ENCODE data around the gene PGLYRP3.

Gene PGLYRP3

DNA sequence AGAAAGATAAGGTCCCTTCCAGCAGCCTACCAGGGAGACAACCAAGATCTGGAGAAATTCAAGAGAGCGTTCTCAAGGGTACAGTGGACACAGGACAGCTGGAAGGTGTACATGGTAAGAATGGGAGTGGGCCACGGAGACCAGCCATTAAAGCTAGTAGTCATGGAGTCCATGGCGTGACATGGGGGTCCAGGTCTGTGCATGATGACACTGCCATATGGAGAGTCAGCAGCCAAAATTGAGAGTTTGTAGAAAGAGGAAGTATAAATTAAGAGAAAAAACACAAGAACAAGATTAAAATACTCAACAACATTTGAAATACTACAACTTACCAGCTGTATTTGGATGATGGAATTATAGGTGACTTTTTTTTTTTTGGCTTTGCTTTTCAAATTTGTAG is 61.2 kb downstream of the PGLYRP3 start:
- Histone ChIP-seq H3K36me3 (ENCODE audit: control insufficient read depth, insufficient read depth, low read length, severe bottlenecking) (no peaks in the 10 kb centered on the region), H3K4me1 (ENCODE audit: control insufficient read depth, insufficient read depth, low read length) (no peaks in the 10 kb centered on the region), H3K9me3 (ENCODE audit: control insufficient read depth, low read length) (no peaks in the 10 kb centered on the region), H3K4me3 (ENCODE audit: low read length) (no peak overlapping the region), H3K27me3 (replicated peaks; ENCODE audit: control insufficient read depth, insufficient read depth, low read length) (peaks cover 35% of the 10 kb centered on the region), H3K9ac (ENCODE audit: low read length) (no peak overlapping the region)
- no peak for DNase-seq (ENCODE audit: low read depth)

DNA sequence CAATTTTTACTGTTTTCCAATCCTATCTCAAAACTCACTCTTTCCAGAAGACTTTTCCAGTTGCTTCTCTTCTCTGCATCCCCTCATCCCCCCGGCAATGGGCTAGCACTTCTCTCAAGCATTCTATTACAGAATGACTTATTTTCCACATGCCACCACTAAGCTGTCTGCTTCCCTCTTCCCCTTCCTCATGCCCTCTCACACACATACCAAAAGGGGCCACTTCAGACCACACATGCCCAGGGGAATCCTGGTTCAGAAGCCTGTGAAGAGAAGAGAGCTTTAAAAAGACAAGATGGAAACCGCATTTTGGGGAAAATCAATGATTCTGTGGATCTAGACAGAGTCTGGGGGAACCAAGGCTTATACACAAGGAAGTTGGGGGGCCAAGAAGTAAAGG is 61.7 kb downstream of the PGLYRP3 start:
- Histone ChIP-seq H3K4me1 (ENCODE audit: control insufficient read depth, insufficient read depth, low read length) (no peaks in the 10 kb centered on the region), H3K36me3 (ENCODE audit: control insufficient read depth, insufficient read depth, low read length, severe bottlenecking) (no peaks in the 10 kb centered on the region), H3K9ac (ENCODE audit: low read length) (no peak overlapping the region), H3K9me3 (ENCODE audit: control insufficient read depth, low read length) (no peaks in the 10 kb centered on the region), H3K27me3 (replicated peaks; ENCODE audit: control insufficient read depth, insufficient read depth, low read length) (peaks cover 39% of the 10 kb centered on the region), H3K4me3 (ENCODE audit: low read length) (no peak overlapping the region)
- DNase-seq (ENCODE audit: low read depth) = no peak

DNA sequence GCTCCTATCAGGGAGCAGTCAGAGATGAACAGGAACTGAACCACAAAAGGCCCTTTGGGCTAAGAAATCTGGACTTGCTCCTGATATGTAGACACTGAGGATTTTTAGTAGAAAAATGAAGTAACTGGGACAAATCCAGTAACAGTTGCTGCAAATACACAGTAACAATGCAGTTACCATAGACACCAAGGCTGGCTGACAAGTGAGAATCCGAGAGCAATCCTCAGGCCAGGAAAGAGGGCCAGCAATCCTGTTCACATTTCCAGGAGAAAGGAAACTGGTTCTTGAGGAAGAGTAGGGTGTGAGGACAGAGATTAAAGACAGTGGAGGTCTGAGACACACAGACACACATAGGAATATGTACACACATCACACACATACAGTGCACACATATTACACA is 62.6 kb downstream of the PGLYRP3 start:
- H3K9ac ChIP-seq (ENCODE audit: low read length) = no peak overlapping the region
- no peaks in the 10 kb centered on the region for H3K9me3 ChIP-seq (ENCODE audit: control insufficient read depth, low read length)
- no peak overlapping the region for H3K4me3 ChIP-seq (ENCODE audit: low read length)
- peaks cover 38% of the 10 kb centered on the region for H3K27me3 ChIP-seq (replicated peaks; ENCODE audit: control insufficient read depth, insufficient read depth, low read length)
- H3K4me1 ChIP-seq (ENCODE audit: control insufficient read depth, insufficient read depth, low read length) = no peaks in the 10 kb centered on the region
- DNase-seq (ENCODE audit: low read depth) = no peak
- H3K36me3 ChIP-seq (ENCODE audit: control insufficient read depth, insufficient read depth, low read length, severe bottlenecking) = no peaks in the 10 kb centered on the region

DNA sequence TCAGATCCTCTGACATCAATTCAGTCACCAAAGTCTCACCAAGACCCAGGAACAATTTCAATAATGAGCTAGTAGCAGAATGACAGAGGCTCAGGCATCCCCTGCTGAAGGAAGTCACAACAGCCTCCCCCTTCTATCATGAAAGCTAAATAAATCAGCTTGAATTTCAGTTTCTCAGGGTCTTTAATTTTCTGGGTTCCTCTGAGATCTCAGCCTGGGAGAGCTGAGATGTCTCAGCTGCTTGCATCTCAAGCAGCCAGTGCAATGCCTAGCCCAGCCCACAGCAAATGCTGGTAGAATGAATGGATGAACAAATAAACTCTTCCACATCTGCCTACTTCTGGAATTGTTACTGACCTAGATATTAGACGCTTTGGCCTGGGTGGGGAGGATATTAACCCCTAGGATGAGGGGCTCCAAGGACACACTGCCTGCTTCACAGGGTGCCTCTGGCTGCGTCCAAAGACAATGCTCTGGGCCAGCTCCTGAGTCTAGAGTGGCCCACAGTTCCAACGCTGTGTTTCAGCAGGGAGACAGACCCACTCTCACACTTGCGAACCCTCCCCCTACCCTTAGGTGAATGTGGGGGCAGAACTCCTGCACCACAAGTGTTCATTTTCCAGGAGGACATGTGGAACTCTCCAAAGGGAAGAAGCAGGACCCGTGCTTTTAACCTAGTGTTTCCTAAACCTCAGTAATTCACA is 64.4 kb downstream of the PGLYRP3 start:
- no peak overlapping the region for H3K9ac ChIP-seq (ENCODE audit: low read length)
- no peak overlapping the region for H3K4me3 ChIP-seq (ENCODE audit: low read length)
- no peaks in the 10 kb centered on the region for H3K4me1 ChIP-seq (ENCODE audit: control insufficient read depth, insufficient read depth, low read length)
- peaks cover 37% of the 10 kb centered on the region for H3K27me3 ChIP-seq (replicated peaks; ENCODE audit: control insufficient read depth, insufficient read depth, low read length)
- H3K9me3 ChIP-seq (ENCODE audit: control insufficient read depth, low read length) = no peaks in the 10 kb centered on the region
- H3K36me3 ChIP-seq (ENCODE audit: control insufficient read depth, insufficient read depth, low read length, severe bottlenecking) = no peaks in the 10 kb centered on the region
- no peak for DNase-seq (ENCODE audit: low read depth)

Measured in adipocyte (in vitro differentiated cells).